Mucosa of descending colon (tissue), 3 donors: Measurements from ENCODE around the gene HCAR1. TPM values are rescaled to one million over a fixed set of nuclear protein-coding genes. Genes with fewer than 3 reads are reported as not detected.
"Not testable (repeated sequence)": the region's sequence is repeated elsewhere in the genome, so short reads cannot be mapped to it uniquely, and the experiment has no call there.

Source experiments
- ATAC-seq: fragments of 200-7000 bp; cut with Tn5 transposase; one replicate; pipeline ENCODE4 v1.9.1; 2020; ENCODE audit warnings: mild to moderate bottlenecking, moderate library complexity
- DNase-seq, 3 donors: peaks; one replicate each; pipeline ENCODE4 v3.0.0-alpha.2; 2020
- H3K36me3 ChIP-seq: fragments of 200-600 bp; one replicate; pipeline ENCODE4 v1.8.0; 2021; ENCODE audit warnings: low read depth, mild to moderate bottlenecking
- H3K4me1 ChIP-seq: fragments of 200-600 bp; one replicate; pipeline ENCODE4 v1.8.0; 2021; ENCODE audit warnings: low read depth, mild to moderate bottlenecking
- H3K4me3 ChIP-seq: fragments of 200-600 bp; one replicate; pipeline ENCODE4 v1.8.0; 2021; ENCODE audit warnings: mild to moderate bottlenecking
- H3K9me3 ChIP-seq: fragments of 200-600 bp; one replicate; pipeline ENCODE4 v1.8.0; 2021; ENCODE audit warnings: mild to moderate bottlenecking
- intact Hi-C, 2 donors: fragments of 100-400 bp; cut with DNase I in 1 of 2; cut with micrococcal nuclease in 1 of 2; formaldehyde crosslinking; loops; one replicate each; pipeline versions ENCODE4 v1.11.0 to v1.11.1; 2022; cut with DNase I, micrococcal nuclease
- total RNA-seq, 3 donors: library from RNA; stranded (reverse); fragmentation: NEBNext Ultra II Directional in 2 of 3; extraction: Animal tissue kit (Norgen Biotek cat#: 25700) in 2 of 3; gene quantifications; one replicate each; pipeline versions ENCODE4 v1.2.1 to v1.2.4, GENCODE V29; 2021 to 2023
- TF ChIP-seq, protein P1 (sequence below): fragments of 200-600 bp; IDR thresholded peaks from one replicate; pipeline ENCODE4 v1.8.0; 2022; ENCODE audit warnings: antibody characterized with exemption, mild to moderate bottlenecking
- donor health status: DM: no; HTN: no; CAD: no; lungs with moderate emphysema.
- donor health status: DM: no; HTN: no; CAD: no.
- donor health status: DM: no; HTN: yes; CAD: no.

The HCAR1 gene
- total RNA-seq, 3 donors from 2014 or later: 0.06 to 0.09 (median 0.07) TPM

- Histone ChIP-seq H3K9me3 (no peaks in the 10 kb centered on the region), H3K4me1 (no peaks in the 10 kb centered on the region), H3K4me3 (no peak overlapping the region), H3K36me3 (no peaks in the 10 kb centered on the region)
- intact Hi-C loops: no loop called here
- DNase-seq (no peak), ATAC-seq (no peak)
- TF ChIP-seq, protein P1, sequence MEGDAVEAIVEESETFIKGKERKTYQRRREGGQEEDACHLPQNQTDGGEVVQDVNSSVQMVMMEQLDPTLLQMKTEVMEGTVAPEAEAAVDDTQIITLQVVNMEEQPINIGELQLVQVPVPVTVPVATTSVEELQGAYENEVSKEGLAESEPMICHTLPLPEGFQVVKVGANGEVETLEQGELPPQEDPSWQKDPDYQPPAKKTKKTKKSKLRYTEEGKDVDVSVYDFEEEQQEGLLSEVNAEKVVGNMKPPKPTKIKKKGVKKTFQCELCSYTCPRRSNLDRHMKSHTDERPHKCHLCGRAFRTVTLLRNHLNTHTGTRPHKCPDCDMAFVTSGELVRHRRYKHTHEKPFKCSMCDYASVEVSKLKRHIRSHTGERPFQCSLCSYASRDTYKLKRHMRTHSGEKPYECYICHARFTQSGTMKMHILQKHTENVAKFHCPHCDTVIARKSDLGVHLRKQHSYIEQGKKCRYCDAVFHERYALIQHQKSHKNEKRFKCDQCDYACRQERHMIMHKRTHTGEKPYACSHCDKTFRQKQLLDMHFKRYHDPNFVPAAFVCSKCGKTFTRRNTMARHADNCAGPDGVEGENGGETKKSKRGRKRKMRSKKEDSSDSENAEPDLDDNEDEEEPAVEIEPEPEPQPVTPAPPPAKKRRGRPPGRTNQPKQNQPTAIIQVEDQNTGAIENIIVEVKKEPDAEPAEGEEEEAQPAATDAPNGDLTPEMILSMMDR: no peak
These were observed 5.9 kb downstream of the HCAR1 start for GRCh38 chr12:122724641-122725243.

DNA sequence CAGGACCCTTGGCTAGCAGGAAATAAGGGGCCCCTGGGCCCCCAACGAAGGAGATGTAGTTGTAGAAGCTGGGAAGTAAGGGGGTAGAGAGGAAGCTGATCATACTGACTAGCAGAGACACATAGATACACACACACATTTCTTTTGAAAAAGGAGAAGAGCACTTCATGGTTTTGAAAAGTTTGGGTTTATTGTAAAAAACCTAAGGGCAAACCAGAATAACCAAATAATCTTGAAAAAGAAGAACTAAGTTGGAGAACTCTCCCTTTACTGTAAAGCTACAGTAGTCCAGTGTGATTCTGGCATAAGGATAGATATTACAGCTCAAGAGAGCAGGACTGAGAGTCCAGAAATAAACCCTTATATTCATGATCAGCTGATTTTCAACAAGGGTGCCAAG is 8.3 kb downstream of the HCAR1 start:
- Histone ChIP-seq H3K9me3 (no peaks in the 10 kb centered on the region), H3K36me3 (no peaks in the 10 kb centered on the region), H3K4me3 (no peak overlapping the region), H3K4me1 (no peaks in the 10 kb centered on the region)
- intact Hi-C loops: no loop called here
- ATAC-seq (no peak), DNase-seq (no peak)
- TF ChIP-seq, protein P1: no peak

DNA sequence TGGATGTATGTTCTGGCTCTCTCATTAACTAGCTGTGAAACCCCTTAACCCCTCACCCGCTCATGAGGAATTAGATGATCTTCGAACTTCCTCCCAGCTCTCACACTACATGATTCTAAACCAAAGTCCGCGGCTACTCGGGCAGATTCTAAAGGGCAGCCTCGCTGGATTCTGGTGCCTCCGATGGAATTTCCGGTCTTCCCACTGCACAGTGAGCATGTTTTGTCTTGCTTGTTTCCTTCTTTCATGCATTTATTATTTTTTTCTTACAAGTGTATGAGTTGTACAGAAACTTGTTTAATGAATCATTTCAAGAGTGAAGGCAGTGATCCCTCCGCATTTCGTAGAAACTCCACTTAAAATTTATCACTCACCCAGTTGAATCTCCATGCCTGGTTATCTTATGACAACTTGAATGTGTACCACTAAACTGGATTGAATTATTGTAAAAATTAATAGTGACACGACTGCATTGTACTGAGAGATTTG is 9.5 kb downstream of the HCAR1 start:
- TF ChIP-seq, protein P1: no peak
- ATAC-seq (no peak), DNase-seq (no peak)
- no peak overlapping the region for H3K4me3 ChIP-seq
- no peaks in the 10 kb centered on the region for H3K9me3 ChIP-seq
- no peaks in the 10 kb centered on the region for H3K4me1 ChIP-seq
- no peaks in the 10 kb centered on the region for H3K36me3 ChIP-seq
- intact Hi-C loops: no loop called here

DNA sequence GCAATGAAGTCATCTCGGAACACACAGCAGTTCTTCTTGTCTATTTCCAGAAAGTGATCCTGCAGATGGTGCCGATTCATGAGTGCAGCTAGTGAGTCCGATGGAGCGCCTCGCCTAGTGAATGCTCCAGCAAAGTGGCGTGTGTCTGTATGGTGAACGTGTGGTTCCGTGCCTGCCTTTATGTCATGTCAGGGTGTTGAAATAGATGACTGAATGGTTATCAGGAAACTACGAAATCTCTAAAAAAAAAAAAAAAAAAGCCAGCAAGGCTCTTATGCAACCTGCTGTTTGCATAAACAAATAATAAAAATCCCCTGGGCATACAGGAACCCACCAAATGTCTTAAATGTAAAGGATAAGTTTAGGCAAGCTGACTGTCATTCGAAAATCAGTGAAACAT is 14.0 kb downstream of the HCAR1 start, which contains the start of gene HCAR3:
Gene HCAR3 (minus strand): TSS at position 154 of the 400 bp plus-strand sequence. CDS start 74 bp downstream, at position 80.
- DNase-seq, H3K4me3 ChIP-seq, H3K9me3 ChIP-seq, H3K36me3 ChIP-seq, intact Hi-C loops, H3K4me1 ChIP-seq, ATAC-seq: not testable (repeated sequence)

- H3K4me3 ChIP-seq, ATAC-seq, H3K36me3 ChIP-seq, H3K9me3 ChIP-seq, DNase-seq, intact Hi-C loops, H3K4me1 ChIP-seq: not testable (repeated sequence)
These were observed 15.4 kb downstream of the HCAR1 start for GRCh38 chr12:122715211-122715610.

DNA sequence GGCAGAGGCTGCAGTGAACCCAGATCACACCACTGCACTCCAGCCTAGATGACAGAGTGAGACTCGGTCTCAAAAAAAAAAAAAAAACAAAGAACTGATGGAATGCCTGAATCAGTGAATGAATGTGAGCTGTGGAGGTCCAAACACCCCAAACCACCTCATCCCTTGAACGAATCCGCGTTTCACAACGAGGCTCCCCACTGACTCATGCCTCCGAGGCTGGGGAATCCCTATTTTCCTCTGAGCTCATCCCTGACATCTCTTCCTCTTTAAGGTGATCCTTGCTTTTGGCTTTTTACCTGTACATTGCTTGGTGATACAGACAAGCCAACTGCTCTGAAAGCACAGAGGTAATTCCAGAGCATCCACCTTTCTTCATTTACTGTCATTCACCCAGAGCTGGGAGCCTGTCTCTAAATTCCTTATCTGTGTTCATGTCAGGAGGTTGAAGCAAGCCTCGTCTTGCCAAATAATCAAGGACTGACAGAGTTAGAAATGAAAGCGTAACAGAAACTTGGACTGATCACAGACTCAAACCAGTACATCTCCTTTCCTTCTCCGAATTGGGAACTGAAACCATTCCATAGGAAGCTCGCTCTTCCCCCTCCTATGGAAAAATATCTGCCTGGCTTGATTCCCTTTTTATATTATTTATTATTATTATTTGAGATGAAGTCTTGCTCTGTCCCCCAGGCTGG is 17.0 kb downstream of the HCAR1 start:
- DNase-seq, H3K9me3 ChIP-seq, H3K36me3 ChIP-seq, H3K4me1 ChIP-seq, intact Hi-C loops, H3K4me3 ChIP-seq, ATAC-seq: not testable (repeated sequence)

DNA sequence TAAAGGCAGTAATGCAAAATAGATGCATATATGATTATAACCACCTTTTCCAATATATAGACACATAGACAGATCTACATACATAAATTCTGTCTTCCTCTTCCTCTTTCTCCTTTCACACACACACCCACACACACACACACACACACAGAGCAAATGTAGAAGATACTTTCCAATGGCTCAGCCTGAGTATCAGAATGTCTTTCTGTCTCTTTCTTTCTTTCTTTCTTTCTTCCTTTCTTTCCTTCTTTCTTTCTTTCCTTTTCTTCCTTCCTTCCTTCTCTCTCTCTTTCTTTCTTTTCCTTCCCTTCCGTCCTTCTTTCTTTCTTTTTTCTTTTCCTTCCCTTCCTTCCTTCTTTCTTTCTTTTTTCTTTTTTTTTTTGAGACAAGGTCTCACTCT is 19.4 kb downstream of the HCAR1 start:
- H3K4me3 ChIP-seq, H3K36me3 ChIP-seq, intact Hi-C loops, H3K9me3 ChIP-seq, H3K4me1 ChIP-seq, ATAC-seq, DNase-seq: not testable (repeated sequence)

DNA sequence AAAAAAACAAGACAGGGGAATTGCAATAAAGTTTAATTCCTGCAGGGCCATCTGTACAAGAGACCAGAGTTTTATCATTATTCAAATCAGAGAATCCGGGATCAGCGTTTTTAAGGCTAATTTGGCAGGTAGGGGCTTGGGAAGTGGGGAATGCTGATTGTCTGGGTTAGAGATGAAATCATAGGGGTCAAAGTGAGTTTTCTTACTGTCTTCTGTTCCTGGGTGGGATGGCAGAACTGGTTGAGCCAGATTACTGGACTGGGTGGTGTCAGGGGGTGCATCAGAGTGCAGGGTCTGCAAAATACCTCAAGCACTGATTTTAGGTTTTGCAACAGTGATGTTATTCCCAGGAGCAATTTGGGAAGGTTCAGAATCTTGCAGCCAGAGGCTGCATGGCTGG is 20.3 kb downstream of the HCAR1 start:
- DNase-seq, ATAC-seq, intact Hi-C loops: not testable (repeated sequence)

GRCh38 chr12:122709287-122709686 is 21.4 kb downstream of the HCAR1 start:
- H3K4me3 ChIP-seq, H3K36me3 ChIP-seq, H3K9me3 ChIP-seq, intact Hi-C loops, DNase-seq, H3K4me1 ChIP-seq, ATAC-seq: not testable (repeated sequence)

More for the DNA sequence above, 20.3 kb downstream of the HCAR1 start:
- H3K4me1 ChIP-seq, H3K4me3 ChIP-seq, H3K36me3 ChIP-seq, H3K9me3 ChIP-seq: not testable (repeated sequence)

DNA sequence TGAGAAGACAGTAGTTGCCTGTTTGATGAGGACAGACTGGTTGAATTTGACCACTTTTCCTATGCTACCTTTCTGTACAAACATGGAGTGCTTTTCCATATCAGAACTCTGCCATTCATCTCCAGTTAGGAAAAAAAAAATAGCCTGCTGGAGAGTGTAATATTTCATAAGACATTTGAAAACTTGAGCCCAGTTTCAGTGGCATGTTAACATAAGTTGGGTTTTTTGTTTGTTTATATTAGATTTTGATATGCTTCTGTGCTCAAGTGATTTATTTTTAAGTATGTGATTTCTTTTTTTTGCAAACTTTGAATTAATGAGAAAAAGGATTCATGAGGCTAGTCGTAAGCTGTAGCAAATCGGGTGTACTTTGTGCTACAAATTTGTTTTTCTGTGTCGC is 26.8 kb downstream of the HCAR1 start:
- H3K4me1 ChIP-seq, H3K9me3 ChIP-seq, intact Hi-C loops, H3K36me3 ChIP-seq, DNase-seq, H3K4me3 ChIP-seq, ATAC-seq: not testable (repeated sequence)

- H3K36me3 ChIP-seq, H3K4me3 ChIP-seq, H3K4me1 ChIP-seq, H3K9me3 ChIP-seq, intact Hi-C loops, DNase-seq: not testable (repeated sequence)
- ATAC-seq: peak; percentile 31
These were observed 27.6 kb downstream of the HCAR1 start, which contains the start of gene HCAR2 for GRCh38 chr12:122702890-122703611. Gene HCAR2, minus strand, starts transcription at chr12:122703357. Its CDS starts 74 bp downstream, at chr12:122703283.
